Endothelial cell of umbilical vein (primary cell): ENCODE results near the gene FAM219A.

ENCODE experiments used
- CTCF ChIP-seq, 2 donors: IDR thresholded peaks; 1 replicate in 1 of 2; 2 replicates in 1 of 2; pipeline ENCODE4 v1.5.1; 2011; ENCODE audit warnings: low read length in 2 of 2, mild to moderate bottlenecking in 2 of 2, moderate library complexity in 2 of 2, control low read depth in 1 of 2, inconsistent platforms in 1 of 2, low read depth in 1 of 2; ENCODE audit not compliant: insufficient read depth in 1 of 2; ENCODE audit errors: extremely low read depth in 1 of 2
- EZH2 ChIP-seq: IDR thresholded peaks from 2 replicates; pipeline ENCODE4 v1.6.1; 2012; ENCODE audit warnings: borderline replicate concordance, low read depth, mild to moderate bottlenecking, moderate library complexity, low read length, inconsistent platforms; ENCODE audit not compliant: severe bottlenecking
- FOS ChIP-seq: IDR thresholded peaks from 2 replicates; pipeline ENCODE4 v1.6.1; 2011; ENCODE audit warnings: mild to moderate bottlenecking, low read length, moderate library complexity, borderline replicate concordance; ENCODE audit not compliant: insufficient read depth
- JUN ChIP-seq: IDR thresholded peaks from 2 replicates; pipeline ENCODE4 v1.6.1; 2011; ENCODE audit warnings: borderline replicate concordance, low read depth; ENCODE audit not compliant: insufficient read length, insufficient read depth
- MAX ChIP-seq: IDR thresholded peaks from 2 replicates; pipeline ENCODE4 v1.6.1; 2011; ENCODE audit not compliant: insufficient read depth, insufficient read length
- POLR2A ChIP-seq: IDR thresholded peaks from 2 replicates; pipeline ENCODE4 v1.6.1; 2012; ENCODE audit warnings: low read depth, mild to moderate bottlenecking, control low read depth, low read length
- POLR2AphosphoS5 ChIP-seq: IDR thresholded peaks from 2 replicates; pipeline ENCODE4 v1.6.1; 2012; ENCODE audit warnings: low read depth, mild to moderate bottlenecking, control low read depth, low read length, moderate library complexity; ENCODE audit not compliant: insufficient read depth

GRCh38 chr9:34484678-34485077 is 26.3 kb upstream of the FAM219A start:
- no peak for TF ChIP-seq CTCF (IDR thresholded peaks at IDR 0.05; ENCODE audit: extremely low read depth in 1 of 2, insufficient read depth in 1 of 2, low read depth in 1 of 2, low read length in 2 of 2)
- no peak for TF ChIP-seq POLR2AphosphoS5
- TF ChIP-seq EZH2, result no peak
- no peak for TF ChIP-seq MAX
- TF ChIP-seq POLR2A, result no peak
- no peak for TF ChIP-seq FOS
- TF ChIP-seq JUN, result no peak
